Left ventricle myocardium inferior (tissue), 1 donor: ENCODE data around the gene DCAF8. TPM values are rescaled to one million over a fixed set of nuclear protein-coding genes. Genes with fewer than 3 reads are reported as not detected.
A peak's percentile ranks its signal among the peaks of the same experiment; 100 is the strongest.

Experiments used
- DNase-seq: peaks from one replicate; pipeline ENCODE4 v3.0.0-alpha.2; 2020
- H3K27ac ChIP-seq: fragments of 200-600 bp; replicated peaks from 2 replicates; pipeline ENCODE4 v1.8.0; 2021
- H3K27me3 ChIP-seq: fragments of 200-600 bp; 2 replicates; pipeline ENCODE4 v1.8.0; 2021; ENCODE audit warnings: low read depth
- H3K36me3 ChIP-seq: fragments of 200-600 bp; 2 replicates; pipeline ENCODE4 v1.8.0; 2021
- H3K4me1 ChIP-seq: fragments of 200-600 bp; 2 replicates; pipeline ENCODE4 v1.8.0; 2021
- H3K4me3 ChIP-seq: fragments of 200-600 bp; 2 replicates; pipeline ENCODE4 v1.8.0; 2021; ENCODE audit warnings: mild to moderate bottlenecking, moderate library complexity
- H3K9me3 ChIP-seq: fragments of 200-600 bp; replicated peaks from 2 replicates; pipeline ENCODE4 v1.8.0; 2021
- CTCF ChIP-seq: fragments of 200-600 bp; IDR thresholded peaks from 2 replicates; pipeline ENCODE4 v1.8.0; 2021; ENCODE audit warnings: antibody characterized with exemption, mild to moderate bottlenecking, borderline replicate concordance
- intact Hi-C: fragments of 100-400 bp; cut with micrococcal nuclease; formaldehyde crosslinking; loops from one replicate; pipeline ENCODE4 v1.11.0; 2022
- total RNA-seq: library from RNA; stranded (reverse); fragmentation: NEBNext Ultra II Directional; extraction: Animal tissue kit (Norgen Biotek cat#: 25700); gene quantifications from one replicate; pipeline ENCODE4 v1.2.1, GENCODE V29; 2021
- donor health status: DM: no; HTN: yes; CAD: no; lungs with severe emphysema.

DCAF8 gene
- total RNA-seq, 1 donor from 2014 or later = 162 TPM

- TF ChIP-seq CTCF = no peak
- intact Hi-C loops = no loop called here
- DNase-seq = no peak
- peaks cover 33% of the 10 kb centered on the region for H3K36me3 ChIP-seq
- peak overlapping the region; percentile 1 for H3K4me3 ChIP-seq
- peak overlapping the region; percentile 71 for H3K27ac ChIP-seq
- H3K27me3 ChIP-seq = no peaks in the 10 kb centered on the region
- H3K9me3 ChIP-seq = no peaks in the 10 kb centered on the region
- peaks cover 59% of the 10 kb centered on the region for H3K4me1 ChIP-seq
Observed at GRCh38 chr1:160244209-160244608, 18.1 kb downstream of the DCAF8 start.

- peaks cover 64% of the 10 kb centered on the region for H3K4me1 ChIP-seq
- intact Hi-C loops = no loop called here
- no peak for TF ChIP-seq CTCF
- peak overlapping the region; percentile 71 for H3K27ac ChIP-seq
- peak overlapping the region; percentile 1 for H3K4me3 ChIP-seq
- H3K36me3 ChIP-seq = peaks cover 37% of the 10 kb centered on the region
- DNase-seq = no peak
- no peaks in the 10 kb centered on the region for H3K9me3 ChIP-seq
- no peaks in the 10 kb centered on the region for H3K27me3 ChIP-seq
Observed at GRCh38 chr1:160243767-160244166, 18.6 kb downstream of the DCAF8 start.

- H3K9me3 ChIP-seq = no peaks in the 10 kb centered on the region
- no peak overlapping the region for H3K4me3 ChIP-seq
- TF ChIP-seq CTCF = no peak
- no peak overlapping the region for H3K27ac ChIP-seq
- H3K36me3 ChIP-seq = peaks cover 78% of the 10 kb centered on the region
- H3K4me1 ChIP-seq = peaks cover 41% of the 10 kb centered on the region
- DNase-seq = no peak
- intact Hi-C loops = no loop called here
- no peaks in the 10 kb centered on the region for H3K27me3 ChIP-seq
Observed at GRCh38 chr1:160239582-160240299, 22.6 kb downstream of the DCAF8 start.

GRCh38 chr1:160238408-160238807, 23.9 kb downstream of the DCAF8 start:
- Histone ChIP-seq H3K9me3 (no peaks in the 10 kb centered on the region), H3K4me1 (peaks cover 27% of the 10 kb centered on the region), H3K27ac (peak overlapping the region; percentile 21), H3K4me3 (no peak overlapping the region), H3K27me3 (no peaks in the 10 kb centered on the region), H3K36me3 (peaks cover 77% of the 10 kb centered on the region)
- intact Hi-C loops = no loop called here
- DNase-seq = no peak
- TF ChIP-seq CTCF = no peak

GRCh38 chr1:160237558-160237957, 24.8 kb downstream of the DCAF8 start:
- Histone ChIP-seq H3K4me3 (no peak overlapping the region), H3K27me3 (no peaks in the 10 kb centered on the region), H3K4me1 (peaks cover 19% of the 10 kb centered on the region), H3K9me3 (no peaks in the 10 kb centered on the region), H3K27ac (peak overlapping the region; percentile 1), H3K36me3 (peaks cover 86% of the 10 kb centered on the region)
- no peak for TF ChIP-seq CTCF
- intact Hi-C loops = no loop called here
- no peak for DNase-seq
